ENCODE data around the gene BAIAP2.
"Not testable (repeated sequence)": the region's sequence is repeated elsewhere in the genome, so short reads cannot be mapped to it uniquely, and the experiment has no call there.

Gene BAIAP2

DNA sequence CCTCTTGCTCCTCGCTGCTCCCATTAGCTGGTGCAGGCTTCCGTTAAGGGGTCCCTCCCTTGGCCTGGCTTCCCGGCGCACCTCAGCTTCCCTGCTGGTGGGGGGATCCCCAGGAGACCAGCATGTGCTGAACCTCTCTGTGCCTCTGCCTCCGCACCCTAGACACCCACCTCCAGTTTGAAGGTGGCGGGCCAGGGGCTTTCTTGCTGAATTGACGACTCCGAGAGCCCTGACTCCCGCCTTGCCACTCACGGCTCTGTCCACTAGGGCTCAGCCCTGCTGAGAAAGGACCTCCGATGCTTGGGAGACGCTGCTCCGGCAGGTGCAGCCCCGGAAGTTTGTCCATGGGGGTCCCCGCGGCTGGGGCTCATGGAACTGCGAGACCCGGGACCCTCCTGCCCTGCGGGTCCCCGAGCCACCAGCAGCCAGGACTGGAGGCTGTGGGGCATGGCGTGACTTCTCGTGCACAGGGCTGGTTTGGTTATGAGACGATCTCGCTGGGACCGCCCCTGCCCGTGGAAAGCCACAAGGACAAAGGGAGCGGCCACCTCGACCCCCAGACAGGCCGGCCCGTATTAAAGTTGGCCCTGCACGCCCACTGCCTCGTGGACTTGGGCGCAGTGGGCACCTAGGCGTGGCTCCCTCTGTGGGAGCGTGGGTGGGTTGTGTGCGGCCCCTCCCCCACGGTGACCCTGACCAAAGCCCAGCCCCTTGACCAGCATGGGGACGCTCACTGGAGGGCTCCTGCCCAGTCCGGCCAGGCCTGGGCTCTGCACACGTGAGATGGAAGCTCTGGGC lies 35.2 kb upstream of the BAIAP2 start:
- DNase-seq, result no peak
- intact Hi-C loops (cut with DNase I), result no loop called here

DNA sequence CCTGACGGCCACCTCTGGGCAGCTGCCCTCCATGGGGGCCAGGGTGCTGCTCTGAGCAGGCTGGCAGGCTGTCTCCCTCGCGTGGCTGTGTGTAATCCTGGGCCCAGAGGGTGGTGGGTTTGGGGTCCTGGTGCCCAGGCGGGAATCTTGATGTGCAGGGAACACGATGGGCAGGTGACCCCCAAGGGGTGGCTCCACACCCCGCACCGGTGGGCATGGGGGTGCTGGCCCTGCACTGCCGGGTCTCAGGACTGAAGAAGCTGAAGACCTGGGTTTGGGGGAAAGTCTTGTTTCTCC lies 34.7 kb upstream of the BAIAP2 start:
- DNase-seq, result no peak
- intact Hi-C loops (cut with DNase I), result no loop called here

DNA sequence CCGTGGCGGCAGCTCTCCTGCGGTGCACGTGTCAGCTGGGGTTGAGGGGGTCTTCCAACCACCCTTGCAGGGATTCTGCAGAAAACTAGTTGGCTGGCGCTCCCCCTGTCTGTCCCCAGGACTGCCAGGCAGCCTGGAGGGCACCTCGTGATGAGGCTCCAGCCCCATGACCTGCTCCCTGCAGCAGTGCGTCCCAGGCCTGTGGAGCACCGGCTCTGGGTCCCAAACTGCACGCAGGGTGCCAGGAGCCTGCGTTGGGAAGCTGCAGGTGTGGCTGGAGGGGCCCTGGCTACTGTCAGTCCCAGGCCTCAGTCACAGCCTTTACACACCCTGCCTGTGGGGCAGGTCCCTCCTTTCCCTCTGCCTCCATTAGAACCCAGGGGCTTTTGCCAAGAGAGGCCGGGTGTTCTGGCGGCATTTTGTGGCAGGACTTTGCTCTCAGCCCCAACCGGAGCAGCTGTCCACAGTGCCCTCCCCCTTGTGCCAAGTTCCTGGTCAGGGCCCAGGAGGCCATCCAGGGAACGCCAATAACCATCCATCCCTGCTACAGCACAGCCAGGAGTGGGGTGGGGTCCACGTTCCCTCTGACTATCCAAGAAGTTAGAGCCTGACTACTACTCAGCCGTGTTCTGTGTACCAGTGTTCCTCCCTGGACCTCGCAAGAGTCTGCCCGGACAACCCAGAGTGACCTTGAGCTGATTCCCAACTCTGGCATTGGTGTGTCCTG lies 34.2 kb upstream of the BAIAP2 start:
- no peak for DNase-seq
- intact Hi-C loops (cut with DNase I), result no loop called here

DNA sequence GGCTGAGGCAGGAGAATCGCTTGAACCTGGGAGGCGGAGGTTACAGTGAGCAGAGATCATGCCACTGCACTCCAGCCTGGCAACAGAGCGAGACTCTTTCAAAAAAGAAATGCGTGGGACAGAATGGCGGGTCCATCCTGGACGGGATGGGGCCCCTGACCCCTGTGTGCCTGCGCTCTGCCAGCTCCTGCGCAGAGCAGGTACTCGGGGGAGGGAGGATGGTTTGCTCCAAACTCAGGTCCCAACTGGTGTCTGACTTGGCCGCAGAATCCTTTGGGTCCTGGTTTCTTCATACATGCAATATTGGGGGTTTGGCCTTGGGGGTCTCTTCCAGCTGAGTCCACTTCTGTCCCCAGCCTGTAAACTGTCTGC lies 33.0 kb upstream of the BAIAP2 start:
- intact Hi-C loops (cut with DNase I), result no loop called here

DNA sequence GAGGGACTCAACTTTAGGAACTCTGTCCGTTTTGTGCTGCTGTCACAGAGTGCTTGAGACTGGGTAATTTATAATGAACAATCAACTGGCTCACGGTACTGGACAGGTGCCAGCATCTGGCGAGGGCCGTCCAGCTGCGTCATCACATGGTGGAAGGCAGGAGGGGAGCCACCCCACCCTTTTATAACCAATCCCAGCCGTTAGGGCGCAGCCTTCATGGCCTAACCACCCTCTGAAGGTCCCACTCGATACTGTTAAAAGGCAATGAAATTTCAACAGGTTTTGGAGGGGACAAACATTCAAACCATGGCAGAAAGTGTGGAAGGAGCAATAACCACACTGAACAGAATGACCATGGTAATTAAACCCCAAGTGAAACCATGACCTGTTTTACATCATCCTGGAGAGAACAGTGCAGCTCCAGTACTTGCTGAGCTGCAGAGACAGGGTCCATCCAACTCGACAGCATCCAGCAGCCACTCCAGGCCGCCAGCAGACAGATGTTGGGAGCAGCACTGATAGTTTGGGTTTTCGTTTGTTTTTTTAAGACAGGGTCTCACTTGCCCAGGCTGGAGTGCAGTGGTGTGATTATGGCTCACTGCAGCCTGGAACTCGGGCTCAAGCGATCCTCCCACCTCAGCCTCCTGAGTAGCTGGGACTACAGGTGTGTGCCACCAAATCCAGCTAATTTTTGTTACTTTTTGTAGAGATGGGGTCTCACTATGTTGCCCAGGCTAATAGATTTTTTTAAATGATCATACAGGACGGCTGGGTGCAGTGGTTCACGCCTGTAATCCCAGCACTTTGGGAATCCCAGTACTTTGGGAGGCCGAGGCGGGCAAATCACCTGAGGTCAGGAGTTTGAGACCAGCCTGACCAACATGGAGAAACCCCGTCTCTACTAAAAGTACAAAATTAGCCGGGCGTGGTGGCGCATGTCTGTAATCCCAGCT lies 32.3 kb upstream of the BAIAP2 start:
- DNase-seq, result peak in 35 of 42 donors; percentile 34 to 85 (median 62)
- intact Hi-C loops (cut with DNase I), result no loop called here

More for the DNA sequence above, 33.0 kb upstream of the BAIAP2 start:
- DNase-seq, result no peak

DNA sequence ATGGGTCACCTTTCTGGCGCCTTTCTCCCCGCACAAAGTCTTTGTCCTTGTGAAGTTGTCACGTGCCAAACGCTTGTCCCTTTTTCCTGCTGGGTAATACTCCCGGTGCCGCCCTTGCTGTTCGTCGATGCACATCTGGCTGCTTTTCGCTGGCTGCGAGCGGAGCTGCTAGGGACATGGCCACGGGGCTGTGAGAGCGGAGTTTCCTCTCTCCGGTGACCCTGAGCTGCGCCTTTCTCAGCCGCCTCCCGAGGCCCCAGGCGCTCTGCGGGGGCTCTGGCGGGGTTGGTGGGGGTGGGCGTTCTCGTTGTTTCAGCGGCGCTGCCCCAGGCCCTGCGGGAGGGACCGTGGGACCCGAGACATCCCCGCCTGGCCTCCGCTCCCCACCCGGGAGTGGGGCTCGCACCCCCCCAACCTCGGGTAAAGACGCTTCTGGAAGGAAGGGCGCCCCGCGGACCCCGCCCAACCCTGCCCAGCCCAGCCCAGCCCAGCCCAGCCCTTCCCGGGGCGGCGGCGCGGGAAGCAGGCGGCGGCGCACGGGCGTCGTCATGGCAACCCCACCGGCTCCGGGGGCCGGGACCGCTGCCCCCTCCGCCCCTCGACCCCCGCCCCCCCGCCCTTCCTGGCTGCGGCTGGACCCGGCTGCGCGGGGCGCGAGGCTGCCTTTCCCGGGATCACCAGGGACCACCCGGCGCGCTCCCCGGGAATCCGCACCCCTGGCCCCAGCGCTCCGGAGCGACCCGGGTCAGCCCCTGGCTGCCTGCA lies 31.1 kb upstream of the BAIAP2 start:
- intact Hi-C loops (cut with DNase I), result no loop called here
- DNase-seq, result peak in 2 of 42 donors; percentile 18 to 37

DNA sequence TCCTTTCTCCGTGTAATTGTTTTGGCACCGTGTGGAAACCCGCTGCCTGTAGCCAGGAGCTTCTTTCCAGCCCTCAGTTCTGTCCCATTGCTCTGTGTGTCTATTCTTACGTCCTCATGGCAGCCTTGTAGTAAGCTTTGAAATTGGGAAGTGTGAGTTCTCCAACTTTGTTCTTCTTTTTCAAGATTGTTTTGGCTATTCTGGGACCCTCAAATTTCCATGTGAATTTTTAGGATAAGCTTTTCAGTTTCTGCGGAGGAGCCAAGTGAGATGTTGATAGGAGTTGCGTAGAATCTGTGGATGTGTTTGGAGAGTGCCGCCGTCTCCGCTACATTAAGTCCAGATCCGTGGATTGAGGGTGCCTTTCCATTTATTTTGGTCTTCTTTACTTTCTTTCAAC lies 28.1 kb upstream of the BAIAP2 start:
- intact Hi-C loops (cut with DNase I), result no loop called here
- DNase-seq, result no peak

DNA sequence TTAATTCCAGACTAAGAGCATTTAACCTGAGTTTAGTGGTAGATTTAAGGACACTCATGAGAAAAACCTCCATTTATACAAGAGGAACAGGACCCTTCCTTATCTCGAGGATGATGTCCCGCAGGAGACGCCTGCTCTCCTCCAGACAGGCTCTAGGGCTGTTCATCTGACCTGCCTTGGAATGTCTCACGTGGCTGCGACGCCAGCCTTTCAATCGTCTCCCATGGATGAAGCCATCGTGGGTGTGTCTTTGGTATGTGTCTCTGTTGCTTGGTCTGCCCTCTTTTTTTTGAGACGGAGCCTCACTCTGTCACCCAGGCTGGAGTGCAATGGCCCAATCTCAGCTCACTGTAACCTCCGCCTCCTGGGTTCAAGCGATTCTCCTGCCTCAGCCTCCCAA lies 26.8 kb upstream of the BAIAP2 start:
- no peak for DNase-seq
- intact Hi-C loops (cut with DNase I), result no loop called here

DNA sequence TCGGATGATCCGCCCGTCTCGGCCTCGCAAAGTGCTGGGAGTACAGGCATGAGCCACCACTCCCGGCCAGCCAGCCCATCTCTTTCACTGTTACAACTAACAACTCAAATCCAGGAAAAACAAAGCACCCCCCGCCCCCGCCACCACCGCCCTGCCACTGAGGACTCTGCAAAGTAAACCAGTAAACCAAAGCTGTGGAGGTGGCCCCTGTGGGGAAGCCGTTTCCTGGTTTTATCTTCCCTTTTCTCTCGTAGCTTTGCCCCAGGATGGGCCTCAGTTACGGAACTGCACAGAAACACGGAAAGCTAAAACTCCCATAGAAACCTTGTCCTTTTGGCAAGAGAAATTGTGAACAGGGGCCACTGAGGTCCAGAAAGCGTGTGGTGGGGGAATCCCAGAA lies 25.8 kb upstream of the BAIAP2 start:
- intact Hi-C loops (cut with DNase I), result no loop called here
- DNase-seq, result no peak

DNA sequence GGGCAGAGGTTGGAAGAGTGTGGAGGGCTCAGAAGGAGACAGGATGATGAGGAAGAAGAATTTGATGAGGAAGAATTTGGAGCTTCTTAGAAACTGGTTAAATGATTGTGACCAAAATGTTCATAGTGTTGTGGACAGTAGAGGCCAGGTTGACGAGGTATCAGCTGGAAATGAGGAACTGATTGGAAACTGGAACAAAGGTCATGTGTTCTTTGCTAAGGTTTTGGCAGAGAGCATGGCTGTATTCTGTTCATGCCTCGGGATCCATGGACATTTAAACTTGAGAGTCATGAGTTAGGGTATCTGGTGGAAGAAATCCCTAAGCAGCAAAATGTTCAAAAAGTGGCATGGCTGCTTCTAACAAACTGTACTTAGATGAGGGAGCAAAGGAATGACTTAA lies 24.0 kb upstream of the BAIAP2 start:
- DNase-seq, result no peak
- intact Hi-C loops (cut with DNase I), result no loop called here

DNA sequence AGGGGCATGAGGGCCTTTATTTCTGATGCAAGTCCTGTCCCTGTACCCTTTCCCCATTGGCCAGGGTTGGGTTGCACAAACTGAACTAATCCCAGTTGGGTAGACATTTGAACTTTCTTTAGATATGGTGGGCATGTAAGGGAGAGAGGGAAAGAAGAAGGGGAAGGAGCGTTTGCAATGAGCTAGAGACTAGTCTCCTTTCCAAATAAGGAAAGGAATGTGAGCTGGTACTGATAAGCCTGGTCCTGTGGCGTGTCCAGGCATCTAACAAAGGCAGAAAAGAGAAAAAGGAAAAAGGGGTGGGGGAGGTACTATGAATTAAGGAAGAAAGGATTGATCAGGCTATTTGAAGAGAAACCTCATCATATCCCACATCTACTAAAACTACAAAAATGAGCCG lies 23.0 kb upstream of the BAIAP2 start:
- no peak for DNase-seq
- intact Hi-C loops (cut with DNase I), result no loop called here

DNA sequence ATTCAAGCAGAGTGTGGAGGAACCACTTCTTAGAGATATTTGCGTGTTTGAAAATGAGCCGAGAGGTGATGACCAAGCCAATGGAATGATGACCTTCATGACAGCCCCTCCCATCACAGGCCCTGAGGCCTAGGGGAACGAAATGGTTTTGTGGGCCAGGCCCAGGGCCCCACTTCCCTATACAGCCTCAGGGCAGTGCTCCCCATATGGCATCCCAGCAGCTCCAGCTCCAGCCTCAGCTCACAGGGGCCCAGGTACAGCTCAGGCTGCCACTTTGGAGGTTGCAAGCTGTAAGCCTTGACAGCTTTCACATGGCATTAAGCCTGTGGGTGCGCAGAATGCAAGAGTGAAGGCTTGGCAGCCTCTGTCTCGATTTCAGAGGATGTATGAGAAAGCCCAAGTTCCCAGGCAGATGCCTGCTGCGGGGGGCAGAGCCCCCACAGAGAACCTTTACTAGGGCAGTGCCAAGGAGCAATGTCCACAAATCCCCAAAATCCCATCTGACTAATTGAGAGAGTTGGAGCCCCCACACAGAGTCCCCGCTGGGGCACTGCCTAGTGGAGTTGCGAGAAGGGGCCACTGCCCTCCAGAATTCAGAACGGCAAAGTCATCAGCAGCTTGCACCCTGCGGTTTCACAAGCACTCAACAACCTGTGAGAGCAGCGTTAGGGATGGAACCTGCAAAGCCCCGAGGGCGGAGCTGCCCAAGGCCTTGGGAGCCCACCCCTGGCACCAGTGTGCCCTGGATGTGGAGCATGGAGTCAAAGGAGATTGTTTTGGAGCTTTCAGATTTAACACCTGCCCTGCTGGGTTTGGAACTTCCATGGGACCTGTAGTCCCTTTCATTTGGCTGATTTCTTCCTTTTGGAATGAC lies 22.1 kb upstream of the BAIAP2 start:
- intact Hi-C loops (cut with DNase I), result no loop called here
- peak in 4 of 42 donors; percentile 0 to 47 (median 30) for DNase-seq

DNA sequence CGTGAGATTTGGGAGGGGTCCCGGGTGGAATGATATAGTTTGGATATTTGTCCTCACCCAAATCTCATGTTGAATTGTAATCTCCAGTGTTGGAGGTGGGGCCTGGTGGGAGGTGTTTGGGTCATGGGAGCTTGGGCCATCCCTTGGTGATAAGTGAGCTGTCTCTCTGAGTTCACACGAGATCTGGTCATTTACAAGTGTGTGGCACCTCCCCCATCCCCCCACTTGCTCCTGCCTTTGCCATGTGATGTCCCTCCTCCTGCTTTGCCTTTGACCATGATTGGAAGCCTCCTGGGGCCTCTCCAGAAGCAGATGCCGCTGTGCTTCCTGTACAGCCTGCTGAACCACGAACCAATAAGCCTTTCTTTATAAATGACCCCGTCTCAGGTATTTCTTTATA lies 21.3 kb upstream of the BAIAP2 start:
- DNase-seq, result no peak
- intact Hi-C loops (cut with DNase I), result no loop called here

DNA sequence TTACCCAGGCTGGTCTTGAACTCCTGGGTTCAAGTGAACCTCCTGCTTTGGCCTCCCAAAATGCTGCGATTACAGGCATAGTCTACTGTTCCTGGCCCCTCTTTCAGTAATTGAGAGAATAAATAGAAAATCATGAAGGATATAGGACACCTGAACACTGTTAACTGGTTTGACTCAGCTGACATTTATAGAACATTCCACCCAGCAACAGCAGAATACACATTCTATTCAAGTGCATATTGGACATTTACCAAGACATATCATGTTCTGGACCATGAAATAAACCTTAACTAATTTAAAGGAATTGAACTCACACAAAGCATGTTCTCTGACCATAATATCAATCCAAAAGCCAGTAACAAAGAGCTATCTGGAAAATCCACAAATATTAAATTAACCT lies 19.8 kb upstream of the BAIAP2 start:
- DNase-seq, result no peak
- intact Hi-C loops (cut with DNase I), result no loop called here

DNA sequence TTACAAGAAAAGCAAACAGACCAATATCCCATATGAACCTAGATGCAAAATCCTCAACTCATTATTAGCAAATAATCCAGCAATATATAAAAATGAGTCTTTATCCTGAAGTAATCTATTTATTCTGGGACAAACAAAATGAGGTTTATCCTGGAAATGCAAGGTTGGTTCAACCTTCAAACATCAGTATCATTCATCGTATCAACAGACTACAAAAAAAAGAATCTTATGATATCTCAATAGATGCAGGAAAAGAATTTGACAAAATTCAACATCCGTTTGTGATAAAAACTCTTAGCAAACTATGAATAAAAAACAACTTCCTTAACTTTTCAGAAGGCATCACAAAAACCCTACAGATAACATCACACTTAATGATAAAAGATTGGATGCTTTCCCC lies 18.4 kb upstream of the BAIAP2 start:
- DNase-seq, result no peak
- intact Hi-C loops (cut with DNase I), result no loop called here

DNA sequence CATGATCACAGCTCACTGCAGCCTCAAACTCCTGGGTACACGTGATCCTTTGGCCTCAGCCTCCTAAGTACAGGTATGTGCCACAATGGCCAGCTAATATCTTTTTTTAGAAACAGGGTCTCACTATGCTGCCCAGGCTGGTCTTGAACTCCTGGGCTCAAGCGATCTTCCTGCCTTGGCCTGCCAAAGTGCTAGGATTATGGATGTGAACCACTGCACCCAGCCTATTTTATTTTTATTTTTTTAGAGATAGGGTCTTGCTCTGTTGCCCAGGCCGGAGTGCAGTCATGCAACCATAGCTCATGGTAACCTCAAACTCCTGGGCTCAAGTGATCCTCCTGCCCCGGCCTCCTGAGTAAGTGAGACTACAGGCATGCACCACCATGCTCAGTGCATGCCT lies 17.6 kb upstream of the BAIAP2 start:
- DNase-seq; intact Hi-C loops (cut with DNase I): not testable (repeated sequence)

DNA sequence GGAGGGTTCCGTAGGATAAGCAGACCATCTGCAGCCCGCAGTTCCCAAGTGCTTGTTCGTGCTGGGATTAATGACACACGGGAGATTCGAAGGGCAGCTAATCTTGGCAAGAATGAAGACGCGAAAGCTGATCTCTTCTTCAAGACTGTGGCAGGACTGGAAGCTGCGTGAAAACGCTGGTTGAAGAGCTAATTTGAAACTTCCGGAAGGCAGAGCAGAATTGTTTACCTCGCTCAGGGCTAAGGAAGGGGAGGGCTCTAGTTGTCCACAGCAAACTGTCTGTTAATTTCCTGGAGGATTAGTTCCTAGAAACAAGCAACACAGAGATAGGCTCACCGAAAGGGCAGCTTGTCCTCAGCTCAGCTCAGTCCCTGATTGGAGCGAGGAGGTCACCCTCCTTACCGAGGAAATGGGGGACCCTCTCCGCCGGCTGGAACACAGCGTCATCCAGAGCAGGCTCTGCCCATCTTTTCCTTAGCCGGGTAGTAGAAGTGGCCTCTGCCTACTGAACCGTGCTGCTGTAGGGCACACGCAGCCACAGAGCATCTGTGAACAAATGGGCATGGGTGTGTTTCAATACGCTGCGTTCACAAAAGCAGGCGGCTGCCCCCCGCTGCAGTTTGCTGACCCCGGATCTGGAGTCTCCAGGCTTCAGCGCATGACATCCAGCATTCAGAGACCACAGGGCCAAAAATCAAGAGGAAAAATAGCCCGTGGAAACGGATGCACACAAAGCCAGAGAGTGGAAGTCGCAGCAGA lies 16.7 kb upstream of the BAIAP2 start:
- intact Hi-C loops (cut with DNase I), result no loop called here
- DNase-seq, result peak in 4 of 42 donors; percentile 5 to 37 (median 29)
